HG03469 (cell line): ENCODE data around the gene ATG16L1.
A peak's percentile ranks its signal among the peaks of the same experiment; 100 is the strongest.

Experiments
- ATAC-seq: cut with Tn5 transposase; IDR thresholded peaks from one replicate; pipeline ENCODE4 v1.9.1; 2021; ENCODE audit warnings: mild to moderate bottlenecking, moderate library complexity, moderate number of reproducible peaks; ENCODE audit not compliant: unreplicated experiment

The ATG16L1 gene

DNA sequence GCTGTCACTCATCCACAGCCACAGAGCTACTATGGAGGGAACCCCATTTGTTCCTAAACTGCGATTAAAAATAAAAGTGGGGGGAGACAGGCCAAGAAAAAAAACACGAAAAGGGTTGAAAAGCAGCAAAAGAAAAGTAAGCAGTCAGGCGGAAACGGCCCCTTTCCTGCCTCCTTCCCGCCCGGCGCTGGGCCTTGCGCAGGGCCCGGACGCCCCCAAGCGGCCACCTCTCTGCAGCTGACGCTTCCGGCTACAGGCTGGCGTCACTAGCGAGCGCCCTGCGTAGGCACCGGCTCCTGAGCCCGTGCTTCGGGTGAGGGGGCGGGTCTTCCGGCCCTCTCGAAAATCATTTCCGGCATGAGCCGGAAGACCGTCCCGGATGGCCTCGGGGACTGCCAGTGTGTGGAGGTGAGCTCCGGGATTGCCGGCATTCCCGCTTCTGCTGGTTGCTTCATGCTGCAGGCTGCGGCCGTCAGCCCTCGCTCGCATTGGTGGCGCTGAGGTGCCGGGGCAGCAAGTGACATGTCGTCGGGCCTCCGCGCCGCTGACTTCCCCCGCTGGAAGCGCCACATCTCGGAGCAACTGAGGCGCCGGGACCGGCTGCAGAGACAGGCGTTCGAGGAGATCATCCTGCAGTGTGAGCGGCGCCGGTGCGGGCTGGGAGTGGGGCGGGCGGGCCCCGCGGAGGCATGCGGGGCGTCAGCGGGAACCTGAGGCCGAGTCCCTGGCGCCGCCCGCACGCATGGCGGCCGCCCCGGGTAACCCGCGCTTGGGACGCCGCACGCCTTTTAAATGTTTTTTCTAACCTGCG is at the start of gene ATG16L1:
TSS of gene ATG16L1 (plus strand) at position 368 of the 811 bp plus-strand sequence. CDS start at position 523, 155 bp downstream.
- peak; percentile 75 for ATAC-seq

DNA sequence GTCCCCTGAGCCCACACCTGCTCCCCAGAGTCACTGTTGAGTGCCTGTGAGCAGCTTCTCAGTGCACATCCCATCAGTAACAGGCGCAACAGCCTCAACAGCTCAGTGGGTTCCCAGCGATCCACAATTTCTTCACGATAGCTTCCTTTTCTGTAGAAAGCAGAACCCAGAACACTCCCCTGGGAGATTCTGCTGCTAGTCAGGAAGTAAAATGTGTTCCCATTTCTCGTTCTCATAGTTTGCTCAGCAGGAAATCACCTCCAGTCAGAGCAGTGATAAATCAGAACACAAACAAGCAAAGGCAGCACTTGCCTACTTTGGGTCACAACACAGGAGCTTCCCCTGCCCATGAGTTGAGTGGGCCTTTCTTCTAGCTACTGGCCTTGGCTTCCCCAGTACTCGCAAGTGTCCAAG is 48.9 kb upstream of the ATG16L1 start:
- ATAC-seq: no peak

DNA sequence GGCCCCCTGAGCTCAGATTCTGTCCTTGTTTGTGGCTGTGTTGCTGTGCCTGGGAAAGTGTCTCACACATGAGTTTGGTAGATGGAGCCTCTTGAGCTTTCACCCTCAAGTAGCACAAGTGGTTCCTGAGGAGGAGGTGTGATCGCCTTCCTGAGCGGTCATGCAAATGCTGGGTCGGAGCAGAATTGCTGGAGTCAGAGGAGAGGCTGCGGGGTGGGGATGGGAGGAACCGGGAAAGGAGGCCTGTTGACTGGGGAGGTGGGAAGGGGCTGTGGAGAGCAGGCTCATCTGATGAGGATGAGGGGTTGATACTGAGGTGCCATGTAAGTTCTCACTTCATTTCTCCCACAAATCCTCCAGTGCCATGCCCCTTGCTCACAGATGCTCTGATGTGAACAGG is 48.4 kb upstream of the ATG16L1 start:
- ATAC-seq: no peak

DNA sequence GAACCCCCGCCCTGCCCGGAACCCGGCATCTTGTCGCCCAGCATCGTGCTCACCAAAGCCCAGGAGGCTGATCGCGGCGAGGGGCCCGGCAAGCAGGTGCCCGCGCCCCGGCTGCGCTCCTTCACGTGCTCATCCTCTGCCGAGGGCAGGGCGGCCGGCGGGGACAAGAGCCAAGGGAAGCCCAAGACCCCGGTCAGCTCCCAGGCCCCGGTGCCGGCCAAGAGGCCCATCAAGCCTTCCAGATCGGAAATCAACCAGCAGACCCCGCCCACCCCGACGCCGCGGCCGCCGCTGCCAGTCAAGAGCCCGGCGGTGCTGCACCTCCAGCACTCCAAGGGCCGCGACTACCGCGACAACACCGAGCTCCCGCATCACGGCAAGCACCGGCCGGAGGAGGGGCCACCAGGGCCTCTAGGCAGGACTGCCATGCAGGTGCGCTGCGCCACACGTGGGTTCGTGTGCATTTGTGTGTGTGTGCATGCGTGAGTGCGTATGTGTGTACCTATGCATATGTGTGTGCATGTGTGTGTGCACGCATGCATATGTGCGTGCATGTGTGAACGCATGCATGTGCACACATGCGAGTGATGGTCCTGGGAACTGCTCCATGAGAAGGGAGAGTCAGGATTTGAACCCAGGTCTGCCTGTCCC is 47.1 kb upstream of the ATG16L1 start:
- no peak for ATAC-seq

DNA sequence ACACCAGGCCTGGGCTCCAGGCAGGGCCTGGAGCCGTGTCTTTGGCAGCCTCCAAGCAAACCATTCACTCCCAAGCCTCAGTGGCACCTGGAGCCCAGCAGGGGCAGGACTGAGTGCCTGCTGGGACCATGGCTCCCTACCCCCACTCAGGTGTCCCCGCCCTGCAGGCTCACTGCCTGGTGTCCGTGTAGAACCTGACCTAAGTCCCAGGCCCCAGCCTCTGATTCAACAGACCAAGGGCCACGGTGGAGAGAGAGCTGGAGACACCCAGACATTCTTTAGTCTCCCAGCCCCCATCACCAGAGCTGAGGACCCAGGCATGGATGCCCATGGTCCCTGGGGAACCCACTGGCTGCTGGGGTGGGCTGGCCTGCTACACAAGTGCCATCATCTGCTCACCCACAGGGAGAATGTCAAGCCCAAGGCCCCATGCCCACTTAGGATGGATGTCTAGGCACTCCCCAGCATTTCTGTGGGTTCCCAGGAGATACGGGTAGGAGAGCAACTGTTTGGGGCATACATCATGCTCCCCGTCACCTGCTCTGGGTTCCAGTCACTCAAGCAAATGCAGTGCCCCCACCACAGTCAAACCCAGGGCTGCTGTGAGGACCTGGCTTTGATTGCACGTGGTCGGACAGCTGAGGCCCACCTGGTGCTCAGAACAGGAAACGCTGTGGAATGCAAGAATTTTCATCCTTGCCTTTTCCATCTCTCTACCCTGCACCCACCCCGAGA is 42.9 kb upstream of the ATG16L1 start:
- ATAC-seq: no peak

DNA sequence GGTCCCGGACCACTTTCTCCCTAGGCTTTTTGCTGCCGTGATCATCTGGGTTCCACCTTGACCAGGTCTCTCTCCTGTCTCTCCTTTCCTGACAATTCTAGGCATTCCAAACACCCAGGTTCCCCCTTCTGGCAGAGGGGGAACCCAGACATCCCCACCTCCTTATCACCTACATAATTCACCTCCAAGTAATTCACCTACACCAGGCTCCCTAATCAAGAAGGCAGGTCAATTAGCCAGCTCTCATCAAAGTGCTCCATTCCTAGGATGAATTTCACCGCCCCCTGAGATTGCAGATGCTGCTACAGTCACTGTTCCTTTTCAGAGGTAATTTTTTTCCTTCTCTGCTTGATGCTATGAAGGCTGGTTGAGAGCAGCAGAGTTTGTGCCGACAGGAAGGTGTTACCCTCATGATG is 42.3 kb upstream of the ATG16L1 start:
- no peak for ATAC-seq

DNA sequence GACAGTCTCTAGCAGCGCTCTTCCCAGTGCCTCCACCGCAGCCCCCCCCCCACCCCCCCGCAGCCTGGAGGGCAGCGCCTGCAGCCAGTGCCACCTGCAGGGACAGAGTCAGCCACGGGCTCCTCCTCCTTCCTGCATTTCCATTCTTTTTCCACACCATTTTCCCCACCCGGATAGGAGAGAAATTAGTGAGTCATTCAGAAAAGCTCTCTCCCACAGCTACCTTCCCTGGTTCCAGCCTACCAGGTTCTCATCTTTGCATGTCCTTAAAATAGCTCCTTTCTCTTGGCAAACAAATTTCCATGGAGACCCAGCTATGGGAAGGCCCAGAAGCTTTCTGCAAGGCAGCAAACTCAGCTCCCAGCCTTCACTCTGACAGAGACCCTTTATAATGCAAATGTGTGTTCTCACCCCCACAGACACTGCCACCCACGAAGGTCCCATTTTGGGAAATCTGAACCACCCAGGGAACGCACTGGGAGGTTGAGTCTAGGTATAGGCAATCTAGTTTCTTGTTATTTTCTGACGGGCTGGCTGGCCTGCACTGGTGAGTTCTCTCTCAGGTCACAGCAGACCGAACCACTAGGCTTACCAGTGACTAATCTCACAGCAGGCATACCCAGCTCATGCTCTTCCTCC is 41.8 kb upstream of the ATG16L1 start:
- no peak for ATAC-seq

DNA sequence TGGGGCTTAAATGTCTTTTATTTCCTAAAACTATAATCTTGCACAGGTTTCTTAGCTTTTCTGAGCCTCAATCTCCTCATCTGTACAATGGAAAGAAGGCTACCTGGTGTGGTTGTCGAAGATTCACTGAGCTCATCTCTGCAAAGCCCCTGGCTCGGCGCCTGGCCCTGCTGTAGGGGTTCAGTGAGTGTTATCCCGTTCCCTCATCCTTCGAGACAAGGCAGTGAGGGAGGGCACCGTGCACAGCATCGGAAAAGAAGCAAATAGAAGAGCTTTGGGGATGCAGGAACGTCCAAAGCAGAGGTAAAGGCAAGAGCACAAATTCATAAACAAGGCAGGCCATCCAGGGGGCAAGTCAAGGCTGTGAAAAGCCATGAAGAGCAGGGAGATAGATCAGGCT is 41.2 kb upstream of the ATG16L1 start:
- no peak for ATAC-seq

DNA sequence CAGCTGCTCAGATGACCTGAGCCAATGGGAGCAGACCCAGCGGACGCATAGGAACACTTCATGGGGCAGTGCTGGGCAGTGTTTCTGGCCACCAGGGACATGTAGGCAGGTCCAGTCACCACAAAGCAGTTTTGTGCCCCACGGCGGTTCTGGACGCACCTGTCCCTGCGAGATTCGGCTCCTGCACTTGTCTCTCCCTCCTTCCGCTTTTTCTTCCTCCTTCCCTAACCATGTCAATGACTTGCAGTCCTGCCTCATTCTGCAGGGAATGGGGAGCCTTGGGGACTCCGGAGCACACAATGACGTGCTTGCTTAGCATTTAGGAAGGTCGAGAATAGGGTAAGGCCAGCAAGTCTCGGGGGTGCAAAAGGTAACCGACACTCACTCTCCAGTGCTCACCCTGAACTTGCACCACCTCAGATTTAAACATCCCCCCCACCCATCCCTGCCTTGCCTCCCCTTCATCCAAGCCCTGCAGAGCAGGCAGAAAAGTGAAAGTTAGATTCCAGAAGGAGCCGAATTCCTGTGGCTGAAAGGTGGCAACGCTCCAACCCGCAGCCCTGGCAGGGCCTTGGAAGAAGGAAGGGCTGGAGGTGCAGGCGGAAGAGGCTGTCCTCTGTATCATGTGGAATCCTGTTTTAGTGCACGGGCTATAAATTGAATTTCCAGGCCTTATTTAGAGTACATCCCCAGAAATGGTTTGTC is 40.5 kb upstream of the ATG16L1 start:
- ATAC-seq: no peak

DNA sequence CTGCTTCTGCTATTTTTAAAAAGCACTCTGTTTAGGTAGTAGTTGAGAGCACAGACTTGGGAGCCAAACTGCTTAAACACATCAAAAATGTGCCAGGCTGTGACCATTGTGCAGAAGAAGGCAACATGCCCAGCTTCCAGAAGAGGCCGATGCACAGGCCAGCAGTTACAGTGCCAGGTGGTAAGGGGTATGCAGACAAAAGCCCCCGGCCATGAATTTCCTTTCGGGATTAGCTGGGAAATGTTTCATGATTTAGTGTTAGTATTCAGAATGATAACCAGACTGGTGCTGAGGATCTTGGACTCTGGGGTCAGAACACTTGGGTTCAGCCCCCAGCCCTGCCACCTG is 40.0 kb upstream of the ATG16L1 start:
- ATAC-seq: no peak

DNA sequence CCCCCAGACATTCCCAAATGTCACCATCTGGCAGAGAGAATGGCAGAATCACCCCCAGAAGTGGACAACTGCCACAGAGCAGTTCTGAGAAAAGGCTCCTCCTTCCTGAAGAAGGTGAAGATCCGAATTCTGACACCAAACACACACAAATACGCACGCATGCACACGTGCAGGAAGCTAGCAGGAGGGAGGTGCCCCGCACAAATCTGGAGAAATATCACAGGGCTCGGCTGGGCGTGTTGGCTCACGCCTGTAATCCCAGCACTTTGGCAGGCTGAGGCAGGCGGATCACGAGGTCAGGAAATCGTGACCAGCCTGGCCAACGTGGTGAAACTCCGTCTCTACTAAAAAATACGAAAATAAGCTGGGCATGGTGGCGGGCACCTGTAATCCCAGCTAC is 38.5 kb upstream of the ATG16L1 start:
- ATAC-seq: no peak

DNA sequence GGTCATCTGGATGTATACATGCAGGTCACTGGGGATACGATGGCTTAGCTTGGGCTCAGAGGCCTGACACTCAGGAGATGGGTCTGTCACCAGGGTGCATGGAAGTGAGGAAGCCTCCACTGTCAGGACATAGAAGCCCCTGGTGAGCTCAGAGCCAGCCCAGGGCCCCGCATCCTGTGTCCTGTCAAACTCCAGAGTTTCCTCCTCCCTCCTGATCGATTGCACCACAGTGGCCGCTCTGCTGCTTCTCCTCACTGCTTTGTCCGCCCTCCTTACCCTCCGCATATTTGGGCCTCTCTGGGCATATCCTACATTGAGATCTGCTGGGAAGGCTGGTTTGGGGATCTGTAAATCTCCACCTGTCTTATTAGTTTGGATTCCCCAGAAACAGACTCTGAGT is 37.5 kb upstream of the ATG16L1 start:
- ATAC-seq: no peak

DNA sequence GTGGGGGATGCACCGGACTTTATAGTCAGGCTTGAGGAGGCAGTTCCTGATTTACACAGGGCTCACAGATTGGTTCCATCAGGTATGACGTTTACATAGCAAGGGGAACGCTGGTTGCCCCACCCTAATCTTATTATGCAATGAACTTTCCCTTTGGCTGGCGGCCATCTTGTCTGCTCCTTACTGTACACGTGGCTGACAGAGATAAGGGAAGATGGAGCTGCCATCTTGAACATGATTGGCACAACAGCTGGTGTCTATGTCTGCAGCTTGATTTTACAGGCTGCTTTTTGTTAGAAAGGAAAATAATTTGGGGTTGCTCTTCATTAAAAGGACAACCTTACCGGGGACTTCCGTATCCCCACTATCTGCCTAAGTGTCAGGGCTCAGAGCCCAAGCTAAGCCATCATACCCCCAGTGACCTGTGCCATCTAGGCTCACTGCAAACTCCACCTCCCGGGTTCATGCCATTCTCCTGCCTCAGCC is 33.5 kb upstream of the ATG16L1 start:
- ATAC-seq: no peak

DNA sequence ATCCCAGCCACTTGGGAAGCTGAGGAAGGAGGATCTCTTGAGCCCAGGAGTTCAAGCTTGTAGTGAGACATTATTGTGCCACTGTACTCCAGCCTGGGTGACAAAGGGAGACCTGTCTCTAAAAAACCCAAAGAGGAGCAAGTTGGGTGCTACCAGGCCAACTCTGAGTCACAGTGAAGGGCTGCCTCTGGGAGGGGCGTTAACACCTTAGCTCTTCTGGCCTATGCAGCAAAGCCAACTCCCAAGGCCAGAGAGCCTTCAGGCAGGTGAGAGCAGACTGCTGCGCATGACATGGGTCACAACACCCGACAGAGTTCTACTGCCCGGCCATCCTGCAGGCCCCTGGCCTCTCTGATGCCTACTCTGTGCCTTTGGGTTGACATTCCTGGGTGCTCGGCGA is 32.6 kb upstream of the ATG16L1 start:
- ATAC-seq: no peak

DNA sequence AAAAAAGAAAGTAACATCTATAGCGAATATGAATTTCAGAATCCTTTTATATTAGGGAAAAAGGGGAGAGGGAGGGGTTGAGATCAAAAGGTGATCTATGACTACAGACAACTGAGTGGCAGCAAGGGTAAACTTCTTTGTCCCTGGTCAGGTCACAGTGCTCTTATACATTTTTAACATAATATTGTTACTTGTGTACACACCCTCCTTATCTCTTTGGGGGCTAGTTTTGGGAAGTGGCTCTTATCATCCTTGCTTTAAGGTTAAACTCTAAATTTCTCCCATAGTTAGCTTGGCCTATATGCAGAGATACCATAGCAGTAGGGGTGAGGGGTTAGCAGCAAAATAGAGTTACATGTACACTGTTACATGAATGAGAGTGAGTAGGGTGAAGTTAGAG is 31.6 kb upstream of the ATG16L1 start:
- no peak for ATAC-seq

DNA sequence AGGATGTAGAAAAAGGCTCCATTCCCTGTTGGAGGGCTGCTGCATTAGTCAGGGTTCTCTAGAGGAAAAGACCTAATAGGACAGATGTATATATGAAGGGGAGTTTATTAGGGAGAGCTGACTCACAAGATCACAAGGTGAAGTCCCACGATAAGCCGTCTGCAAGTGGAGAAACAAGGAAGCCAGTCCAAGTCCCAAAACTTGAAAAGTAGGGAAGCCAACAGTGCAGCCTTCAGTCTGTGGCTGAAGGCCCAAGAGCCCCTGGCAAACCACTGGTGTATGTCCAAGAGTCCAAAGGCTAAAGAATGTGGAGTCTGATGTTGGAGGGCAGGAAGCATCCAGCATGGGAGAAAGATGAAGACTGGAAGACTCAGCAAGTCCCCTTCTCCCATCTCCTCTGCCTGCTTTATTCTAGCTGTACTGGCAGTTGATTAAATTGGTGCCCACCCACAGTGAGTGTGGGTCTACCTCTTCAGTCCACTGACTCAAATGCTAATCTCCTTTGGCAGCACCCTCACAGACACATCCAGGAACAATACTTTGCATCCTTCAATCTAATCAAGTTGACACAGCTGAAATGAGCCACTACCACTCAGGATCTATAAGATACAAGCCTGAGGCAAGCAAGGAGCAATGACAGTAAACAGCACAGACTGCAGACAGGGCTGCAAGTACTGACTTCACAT is 30.0 kb upstream of the ATG16L1 start:
- ATAC-seq: no peak

DNA sequence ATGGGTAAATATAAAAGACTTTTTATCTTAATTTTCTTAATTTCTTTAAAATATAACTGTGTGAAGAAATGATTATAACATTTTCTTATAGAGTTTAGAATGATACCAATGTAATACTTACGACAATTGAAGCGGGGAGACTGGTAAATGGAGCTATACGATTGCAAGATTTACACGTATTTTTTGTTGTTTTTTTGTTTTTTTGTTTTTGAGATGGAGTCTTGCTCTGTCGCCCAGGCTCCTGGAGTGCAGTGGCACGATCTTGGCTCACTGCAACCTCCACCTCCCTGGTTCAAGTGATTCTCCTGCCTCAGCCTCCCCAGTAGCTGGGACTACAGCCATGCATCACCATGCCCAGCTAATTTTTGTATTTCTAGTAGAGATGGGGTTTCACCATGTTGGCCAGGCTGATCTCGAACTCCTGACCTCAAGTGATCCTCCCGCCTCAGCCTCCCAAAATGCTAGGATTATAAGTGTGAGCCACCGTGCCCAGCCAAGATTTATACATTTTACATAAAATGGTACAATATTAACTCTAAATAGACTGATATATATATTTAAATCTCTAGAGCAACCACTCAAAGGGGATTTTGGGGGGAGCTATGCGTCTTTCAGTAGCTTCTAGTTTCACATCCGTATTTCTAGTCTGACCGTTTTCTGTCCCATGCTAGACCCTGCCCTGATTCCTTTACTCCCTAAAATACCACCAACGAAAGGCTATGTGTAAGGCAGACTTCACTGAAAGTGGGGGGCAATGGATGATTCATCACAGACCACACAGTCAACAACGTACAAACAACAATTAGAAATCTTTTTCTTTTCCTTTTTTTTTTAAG is 28.2 kb upstream of the ATG16L1 start:
- peak; percentile 72 for ATAC-seq

DNA sequence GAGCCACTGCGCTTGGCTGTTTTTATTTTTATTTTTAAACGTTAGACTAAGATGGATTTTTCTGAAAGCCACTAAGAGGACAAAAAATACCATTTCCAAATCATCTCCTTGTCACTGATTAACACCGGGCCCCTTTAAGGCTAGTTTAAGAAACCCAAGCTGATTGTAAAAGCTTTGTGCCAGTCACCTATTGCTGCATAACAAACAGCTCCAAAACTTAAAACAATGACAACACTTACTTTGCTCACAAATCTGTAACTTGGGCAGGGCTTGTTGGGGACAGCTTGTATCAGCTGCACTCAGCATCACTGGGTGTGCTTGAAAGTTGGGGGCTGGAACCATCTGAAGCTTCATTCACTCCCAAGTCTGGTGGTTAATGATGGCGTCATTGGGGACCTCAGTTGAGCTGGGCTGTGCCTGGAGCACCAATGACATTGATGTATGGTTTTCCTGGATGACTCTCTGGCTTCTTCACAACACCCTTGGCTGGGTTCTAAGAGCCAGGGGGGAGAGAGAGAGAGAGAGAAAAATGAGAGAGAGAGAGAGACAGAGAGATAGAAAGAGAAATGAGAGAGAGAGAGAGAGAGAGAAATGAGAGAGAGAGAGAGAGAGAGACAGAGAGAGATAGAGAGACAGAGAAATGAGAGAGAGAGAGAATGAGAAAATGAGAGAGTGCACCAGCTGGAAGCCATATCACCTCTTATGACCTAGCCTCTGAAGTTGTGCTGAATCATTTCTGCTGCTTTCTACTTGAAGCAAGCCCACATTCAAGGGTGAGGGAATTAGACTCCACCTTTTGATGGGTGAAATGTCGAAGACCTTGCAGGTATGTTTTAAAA is 26.0 kb upstream of the ATG16L1 start:
- no peak for ATAC-seq
